UCSD-AML1 (cell line): ENCODE results near the gene CPED1.
"Not testable (repeated sequence)": the region's sequence is repeated elsewhere in the genome, so short reads cannot be mapped to it uniquely, and the experiment has no call there.

ENCODE experiments used
- DNase-seq: peaks from one replicate; lab custom pipeline; 2025; ENCODE audit not compliant: unreplicated experiment; lab: John Stamatoyannopoulos, UW

CPED1 gene

GRCh38 chr7:120996333-120996987, 7.9 kb downstream of the CPED1 start:
- DNase-seq, result peak; percentile 4

GRCh38 chr7:120996988-120997345, 8.5 kb downstream of the CPED1 start:
- DNase-seq, result no peak

- peak; percentile 6 for DNase-seq
Measured at GRCh38 chr7:120997882-120998474, 9.5 kb downstream of the CPED1 start.

- no peak for DNase-seq
Measured at GRCh38 chr7:120998520-120998919, 10.0 kb downstream of the CPED1 start.

- no peak for DNase-seq
Measured at GRCh38 chr7:120998996-120999565, 10.6 kb downstream of the CPED1 start.

GRCh38 chr7:121000081-121000983, 11.8 kb downstream of the CPED1 start:
- no peak for DNase-seq

GRCh38 chr7:121001234-121001906, 12.9 kb downstream of the CPED1 start:
- DNase-seq, result no peak

- no peak for DNase-seq
Measured at GRCh38 chr7:121002048-121002756, 13.7 kb downstream of the CPED1 start.

- no peak for DNase-seq
Measured at GRCh38 chr7:121002757-121003200, 14.3 kb downstream of the CPED1 start.

GRCh38 chr7:121003986-121004685, 15.6 kb downstream of the CPED1 start:
- no peak for DNase-seq

GRCh38 chr7:121005058-121005457, 16.5 kb downstream of the CPED1 start:
- DNase-seq, result not testable (repeated sequence)

GRCh38 chr7:121005996-121006584, 17.6 kb downstream of the CPED1 start:
- no peak for DNase-seq

GRCh38 chr7:121006711-121007315, 18.3 kb downstream of the CPED1 start:
- no peak for DNase-seq

- no peak for DNase-seq
Measured at GRCh38 chr7:121008816-121009215, 20.3 kb downstream of the CPED1 start.

GRCh38 chr7:121011401-121011800, 22.9 kb downstream of the CPED1 start:
- no peak for DNase-seq

GRCh38 chr7:121012170-121012874, 23.8 kb downstream of the CPED1 start:
- no peak for DNase-seq

GRCh38 chr7:121012919-121013318, 24.4 kb downstream of the CPED1 start:
- no peak for DNase-seq

GRCh38 chr7:121015560-121015959, 27.0 kb downstream of the CPED1 start:
- no peak for DNase-seq
